ENCODE measurements around the gene MYT1.

- TF ChIP-seq CTCF (IDR thresholded peaks at IDR 0.05) (no peak), POLR2A (IDR thresholded peaks at IDR 0.05) (no peak)
Observed at GRCh38 chr20:64212755-64213154, 48.5 kb downstream of the MYT1 start.
